ENCODE data around the gene PDE1C.

The PDE1C gene

DNA sequence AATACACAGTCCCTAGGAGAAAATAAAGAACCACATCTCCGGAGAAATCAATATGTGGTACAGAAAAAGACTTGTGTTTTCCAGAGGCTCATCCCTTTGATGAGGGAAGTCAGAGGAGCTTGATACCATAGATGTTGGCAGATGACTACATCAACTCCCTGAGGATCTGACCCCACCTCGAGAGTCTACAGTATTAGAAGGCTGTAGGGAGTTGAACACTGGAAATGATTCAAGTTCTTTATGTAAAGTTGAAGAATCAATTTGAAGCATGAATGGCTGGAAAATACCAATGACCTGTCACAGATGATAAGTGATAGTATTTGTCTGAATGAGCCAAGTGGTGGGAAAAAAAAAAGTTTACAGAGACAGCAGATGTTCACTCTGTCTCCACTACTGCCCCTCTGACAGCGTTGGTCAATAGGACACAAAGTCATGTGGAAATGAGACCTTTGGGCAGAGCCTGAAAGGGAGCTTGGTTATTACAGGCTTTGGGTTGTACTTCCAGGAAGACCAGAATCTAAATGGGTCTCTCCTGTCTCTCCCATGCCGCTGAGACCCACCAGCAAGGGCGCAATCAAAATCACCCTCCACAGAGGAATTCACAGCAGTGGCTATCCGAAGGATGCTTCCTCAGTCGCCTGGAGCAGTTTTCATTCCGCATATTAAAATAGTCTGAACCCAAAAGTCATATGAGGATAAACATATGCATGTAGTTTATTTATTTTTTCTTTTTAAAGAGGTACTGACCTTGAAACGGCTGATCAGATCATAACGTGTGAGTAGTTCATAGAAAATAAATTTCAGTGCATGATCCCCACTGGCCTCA is 197.4 kb downstream of the PDE1C start:
- no peak for DNase-seq (ENCODE audit: extremely low read depth, low read depth)
- no peak for TF ChIP-seq CTCF (IDR thresholded peaks at IDR 0.05; ENCODE audit: low read depth, low read length)

- DNase-seq (ENCODE audit: extremely low read depth, low read depth): no peak
Measured at GRCh38 chr7:31864646-31865045, 205.6 kb downstream of the PDE1C start.

GRCh38 chr7:31860925-31861324 is 209.3 kb downstream of the PDE1C start:
- no peak for TF ChIP-seq CTCF (IDR thresholded peaks at IDR 0.05; ENCODE audit: low read depth, low read length)

More at GRCh38 chr7:31864646-31865045, 205.6 kb downstream of the PDE1C start:
- no peak for TF ChIP-seq CTCF (IDR thresholded peaks at IDR 0.05; ENCODE audit: low read depth, low read length)

DNA sequence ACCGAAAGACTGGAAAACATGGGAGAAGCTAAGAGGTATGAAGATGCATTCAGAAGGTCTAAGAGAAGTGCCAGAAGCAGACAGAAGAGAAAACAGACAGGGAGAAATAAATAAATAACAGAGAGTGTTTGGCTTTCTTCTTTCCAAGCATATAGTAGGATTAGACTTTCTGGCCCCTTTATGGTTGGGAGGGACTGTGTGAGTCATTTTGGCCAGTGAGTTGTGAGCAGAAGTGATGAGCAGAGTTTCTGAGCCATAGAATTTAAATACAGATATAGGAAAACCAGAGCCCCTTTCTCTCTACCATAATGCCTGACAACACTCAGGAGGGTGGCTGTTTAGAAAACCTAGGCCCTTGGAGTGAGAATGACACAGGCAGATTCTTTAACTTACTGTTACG is 212.2 kb downstream of the PDE1C start:
- TF ChIP-seq CTCF (IDR thresholded peaks at IDR 0.05; ENCODE audit: low read depth, low read length): no peak
- DNase-seq (ENCODE audit: extremely low read depth, low read depth): no peak

More at GRCh38 chr7:31860925-31861324, 209.3 kb downstream of the PDE1C start:
- DNase-seq (ENCODE audit: extremely low read depth, low read depth): no peak

GRCh38 chr7:31857172-31857571 is 213.0 kb downstream of the PDE1C start:
- DNase-seq (ENCODE audit: extremely low read depth, low read depth): no peak
- no peak for TF ChIP-seq CTCF (IDR thresholded peaks at IDR 0.05; ENCODE audit: low read depth, low read length)

- DNase-seq (ENCODE audit: extremely low read depth, low read depth): no peak
- no peak for TF ChIP-seq CTCF (IDR thresholded peaks at IDR 0.05; ENCODE audit: low read depth, low read length)
Measured at GRCh38 chr7:31856337-31856736, 213.9 kb downstream of the PDE1C start.

DNA sequence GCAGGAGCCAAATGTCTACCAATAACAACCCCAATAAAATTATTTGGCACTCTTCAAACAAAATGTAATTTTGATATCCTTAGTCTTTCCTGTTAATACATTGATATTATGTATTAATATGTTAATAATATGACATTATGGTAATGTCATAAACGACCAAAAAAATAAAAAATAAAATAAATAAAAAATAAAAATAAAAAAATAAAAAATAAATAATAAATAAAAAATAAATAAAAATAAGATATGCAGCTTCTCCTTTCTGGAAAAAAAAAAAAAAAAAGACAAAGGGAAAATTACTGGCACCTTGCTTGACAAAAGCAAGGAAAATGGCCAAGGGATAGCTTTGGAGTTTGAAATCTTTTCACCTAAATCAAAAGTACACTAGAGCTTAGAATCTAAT is 214.7 kb downstream of the PDE1C start:
- no peak for TF ChIP-seq CTCF (IDR thresholded peaks at IDR 0.05; ENCODE audit: low read depth, low read length)
- DNase-seq (ENCODE audit: extremely low read depth, low read depth): no peak

Measured in AG09319 (cell line).